ENCODE data around the gene TFG. TPM values are rescaled to one million over a fixed set of nuclear protein-coding genes. Genes with fewer than 3 reads are reported as not detected.

Gene TFG
- total RNA-seq, 2 donors from 2014 or later: 46.1 to 55.8 TPM

DNA sequence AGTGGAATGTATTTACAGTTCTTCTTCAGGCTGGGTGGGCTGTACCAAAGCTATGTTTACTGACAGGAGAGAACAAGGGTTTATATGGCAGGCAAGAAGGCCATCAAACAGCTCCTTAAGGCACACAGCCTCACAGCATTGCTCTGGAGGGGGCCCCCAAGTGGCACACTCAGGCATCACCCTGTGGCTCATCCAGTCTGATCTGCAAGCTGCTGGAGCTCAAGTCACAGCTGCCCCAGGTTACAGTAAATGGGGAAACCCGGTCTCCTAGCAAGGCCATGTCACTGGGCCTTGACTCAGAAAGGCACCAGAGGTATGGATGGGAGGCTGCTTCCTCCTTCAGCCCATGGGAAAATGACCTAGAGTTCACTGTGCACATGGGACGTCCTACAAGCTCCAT is 67.5 kb downstream of the TFG start:
- H3K27ac ChIP-seq: no peak overlapping the region
- TF ChIP-seq, protein P1, sequence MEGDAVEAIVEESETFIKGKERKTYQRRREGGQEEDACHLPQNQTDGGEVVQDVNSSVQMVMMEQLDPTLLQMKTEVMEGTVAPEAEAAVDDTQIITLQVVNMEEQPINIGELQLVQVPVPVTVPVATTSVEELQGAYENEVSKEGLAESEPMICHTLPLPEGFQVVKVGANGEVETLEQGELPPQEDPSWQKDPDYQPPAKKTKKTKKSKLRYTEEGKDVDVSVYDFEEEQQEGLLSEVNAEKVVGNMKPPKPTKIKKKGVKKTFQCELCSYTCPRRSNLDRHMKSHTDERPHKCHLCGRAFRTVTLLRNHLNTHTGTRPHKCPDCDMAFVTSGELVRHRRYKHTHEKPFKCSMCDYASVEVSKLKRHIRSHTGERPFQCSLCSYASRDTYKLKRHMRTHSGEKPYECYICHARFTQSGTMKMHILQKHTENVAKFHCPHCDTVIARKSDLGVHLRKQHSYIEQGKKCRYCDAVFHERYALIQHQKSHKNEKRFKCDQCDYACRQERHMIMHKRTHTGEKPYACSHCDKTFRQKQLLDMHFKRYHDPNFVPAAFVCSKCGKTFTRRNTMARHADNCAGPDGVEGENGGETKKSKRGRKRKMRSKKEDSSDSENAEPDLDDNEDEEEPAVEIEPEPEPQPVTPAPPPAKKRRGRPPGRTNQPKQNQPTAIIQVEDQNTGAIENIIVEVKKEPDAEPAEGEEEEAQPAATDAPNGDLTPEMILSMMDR (IDR thresholded peaks at IDR 0.05): no peak
- TF ChIP-seq POLR2A (IDR thresholded peaks at IDR 0.05): no peak
- H3K27me3 ChIP-seq: no peaks in the 10 kb centered on the region
- intact Hi-C loops (cut with DNase I): no loop called here
- no peak overlapping the region for H3K4me3 ChIP-seq
- H3K36me3 ChIP-seq (replicated peaks in 1 of 2; ENCODE audit: insufficient read depth in 1 of 2, low read depth in 2 of 2): no peaks in the 10 kb centered on the region
- 64 to 75% methylated on average over 2 of the region's 2 CpGs for WGBS, 2 donors
- H3K9me3 ChIP-seq: no peaks in the 10 kb centered on the region
- ATAC-seq: no peak
- H3K4me1 ChIP-seq: no peaks in the 10 kb centered on the region
- DNase-seq: no peak

DNA sequence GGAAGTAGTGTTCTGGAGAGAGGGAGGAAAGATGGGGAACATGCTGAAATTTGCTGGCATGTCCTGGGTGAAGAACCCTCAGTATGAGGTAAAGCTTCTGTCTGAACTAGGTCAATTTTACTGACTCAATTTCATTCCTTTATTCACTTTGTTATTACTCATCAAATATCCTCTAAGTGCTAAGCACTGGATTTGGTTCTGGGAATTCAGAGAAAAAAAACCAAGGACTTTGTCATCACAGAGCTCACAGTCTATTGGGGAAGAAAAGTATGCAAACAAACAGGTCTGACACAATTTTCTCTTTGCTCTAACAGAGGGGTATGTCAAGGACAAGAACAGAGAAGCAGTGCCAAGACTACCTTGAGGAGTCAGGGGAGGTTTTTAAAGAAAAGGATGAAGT is 68.0 kb downstream of the TFG start:
- Histone ChIP-seq H3K4me3 (no peak overlapping the region), H3K4me1 (no peaks in the 10 kb centered on the region), H3K27ac (no peak overlapping the region), H3K36me3 (replicated peaks in 1 of 2; ENCODE audit: insufficient read depth in 1 of 2, low read depth in 2 of 2) (no peaks in the 10 kb centered on the region), H3K9me3 (no peaks in the 10 kb centered on the region), H3K27me3 (no peaks in the 10 kb centered on the region)
- ATAC-seq (no peak), DNase-seq (no peak)
- no peak for TF ChIP-seq POLR2A (IDR thresholded peaks at IDR 0.05)
- TF ChIP-seq, protein P1 (IDR thresholded peaks at IDR 0.05): no peak
- intact Hi-C loops (cut with DNase I): no loop called here

- no peak for DNase-seq
- intact Hi-C loops (cut with DNase I): no loop called here
Measured at GRCh38 chr3:100779480-100779879, 70.2 kb downstream of the TFG start.

DNA sequence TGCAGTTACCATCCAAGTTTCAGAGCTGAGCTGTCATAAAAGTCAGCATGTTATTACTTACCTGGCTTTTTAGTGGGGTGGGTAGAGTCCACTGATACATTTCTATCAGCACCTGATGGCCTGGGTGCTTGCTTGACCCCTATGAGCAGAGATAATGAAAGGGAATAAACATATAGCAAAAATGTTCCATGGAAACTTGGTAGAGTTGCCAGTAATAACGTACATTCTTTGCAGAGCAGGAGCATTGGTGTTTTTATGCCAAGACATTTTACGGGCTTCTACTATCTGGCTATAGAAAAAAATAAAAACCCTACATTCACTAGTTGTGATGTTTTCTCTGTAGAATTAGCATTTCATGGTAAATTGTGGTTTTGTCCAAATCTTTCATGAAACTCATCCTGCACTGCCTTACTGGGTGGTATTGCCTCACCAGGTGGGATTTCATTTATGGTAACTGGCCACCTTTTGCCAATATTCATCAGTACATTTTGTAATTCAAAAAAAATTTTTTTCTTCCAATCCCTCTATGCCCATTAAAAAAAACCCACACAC is 70.9 kb downstream of the TFG start:
- Histone ChIP-seq H3K4me3 (no peak overlapping the region), H3K4me1 (no peaks in the 10 kb centered on the region), H3K36me3 (replicated peaks in 1 of 2; ENCODE audit: insufficient read depth in 1 of 2, low read depth in 2 of 2) (no peaks in the 10 kb centered on the region), H3K9me3 (no peaks in the 10 kb centered on the region), H3K27me3 (no peaks in the 10 kb centered on the region), H3K27ac (no peak overlapping the region)
- ATAC-seq (no peak), DNase-seq (no peak)
- WGBS, 2 donors: 60 to 63% methylated on average over 2 of the region's 2 CpGs
- TF ChIP-seq, protein P1 (IDR thresholded peaks at IDR 0.05): no peak
- TF ChIP-seq POLR2A (IDR thresholded peaks at IDR 0.05): no peak
- intact Hi-C loops (cut with DNase I): no loop called here

More at GRCh38 chr3:100779480-100779879, 70.2 kb downstream of the TFG start:
- Histone ChIP-seq H3K27me3 (no peaks in the 10 kb centered on the region), H3K4me1 (no peaks in the 10 kb centered on the region), H3K27ac (no peak overlapping the region), H3K9me3 (no peaks in the 10 kb centered on the region), H3K36me3 (replicated peaks in 1 of 2; ENCODE audit: insufficient read depth in 1 of 2, low read depth in 2 of 2) (no peaks in the 10 kb centered on the region), H3K4me3 (no peak overlapping the region)
- ATAC-seq: no peak
- TF ChIP-seq, protein P1 (IDR thresholded peaks at IDR 0.05): no peak
- TF ChIP-seq POLR2A (IDR thresholded peaks at IDR 0.05): no peak

DNA sequence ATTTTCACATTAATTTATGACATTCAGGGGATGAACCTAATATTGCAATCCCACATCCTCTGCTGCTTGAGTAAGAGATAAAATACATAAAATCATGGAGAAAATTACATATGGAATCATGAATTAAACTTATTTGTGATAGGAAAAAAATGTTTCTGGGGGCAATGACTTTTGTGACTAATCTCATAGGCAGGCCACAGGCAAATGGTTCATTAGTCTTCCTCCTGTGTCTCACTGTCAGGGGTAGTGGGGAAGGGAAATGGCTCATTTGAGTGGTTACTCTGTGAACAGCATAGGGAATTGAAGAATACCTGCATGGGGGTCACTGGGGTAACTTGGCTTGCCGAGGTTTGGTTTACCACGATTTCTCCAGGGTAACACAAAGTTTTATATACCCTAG is 72.0 kb downstream of the TFG start:
- Histone ChIP-seq H3K27me3 (no peaks in the 10 kb centered on the region), H3K4me3 (no peak overlapping the region), H3K9me3 (no peaks in the 10 kb centered on the region), H3K27ac (no peak overlapping the region), H3K36me3 (replicated peaks in 1 of 2; ENCODE audit: insufficient read depth in 1 of 2, low read depth in 2 of 2) (no peaks in the 10 kb centered on the region), H3K4me1 (no peaks in the 10 kb centered on the region)
- 73 to 80% methylated on average over 2 of the region's 2 CpGs for WGBS, 2 donors
- intact Hi-C loops (cut with DNase I): no loop called here
- TF ChIP-seq POLR2A (IDR thresholded peaks at IDR 0.05): no peak
- TF ChIP-seq, protein P1 (IDR thresholded peaks at IDR 0.05): no peak
- ATAC-seq (no peak), DNase-seq (no peak)

Measured in body of pancreas (tissue), 4 donors.